ENCODE results near the gene IDH2. TPM values are rescaled to one million over a fixed set of nuclear protein-coding genes. Genes with fewer than 3 reads are reported as not detected.

The IDH2 gene
- total and polyA plus RNA-seq, 2 donors (not counting 3 experiments of a cell fraction or from before 2014, with no cell fraction given) = 123 to 127 TPM

DNA sequence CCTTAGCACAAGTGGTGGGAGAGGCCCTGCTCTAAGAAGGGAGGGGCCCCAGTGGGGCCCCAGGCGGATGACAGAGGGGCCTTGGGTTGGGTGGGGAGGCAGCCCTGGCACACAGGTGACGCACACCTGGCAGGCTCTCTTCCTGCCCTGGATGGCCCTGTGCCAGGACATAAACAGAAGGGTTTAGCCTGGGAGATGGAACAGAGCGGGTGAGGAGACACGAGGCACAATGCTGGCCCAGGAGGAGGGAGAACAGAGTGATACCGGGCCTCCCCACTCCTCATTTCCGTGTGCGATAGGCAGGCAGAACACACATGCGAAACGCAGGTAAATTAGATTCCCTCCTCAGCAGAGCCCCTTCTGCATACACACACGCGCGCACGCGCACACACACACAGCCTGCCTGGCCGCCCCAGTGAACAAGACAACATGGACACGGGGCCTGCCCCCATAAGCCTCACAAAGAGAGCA is 39.8 kb downstream of the IDH2 start:
- dilution Hi-C loops (cut with MboI; ENCODE audit: extremely low pct_ligation_motif_present, low sequenced_read_pairs) = no loop called here
- Histone ChIP-seq H3K9me1 (replicated peaks; ENCODE audit: control insufficient read depth, extremely low read depth, insufficient read depth, low read length) (no peaks in the 10 kb centered on the region), H2AFZ (ENCODE audit: low read depth, low read length) (no peak overlapping the region), H3K4me2 (ENCODE audit: insufficient read depth, low read length) (no peak overlapping the region), H3K79me2 (ENCODE audit: control insufficient read depth, insufficient read depth, low read length) (peaks cover 7% of the 10 kb centered on the region), H3K9me3 (replicated peaks; ENCODE audit: control insufficient read depth, insufficient read depth, low read length) (no peaks in the 10 kb centered on the region), H3K27me3 (ENCODE audit: control insufficient read depth in 2 of 2, insufficient read depth in 2 of 2, low read length in 2 of 2) (no peaks in the 10 kb centered on the region), H4K20me1 (replicated peaks; ENCODE audit: control insufficient read depth, extremely low read depth, insufficient read depth, low read length) (no peaks in the 10 kb centered on the region), H3K4me3 (replicated peaks in 1 of 3; ENCODE audit: insufficient read depth in 1 of 3, low read depth in 1 of 3, low read length in 3 of 3) (no peak overlapping the region), H3K4me1 (ENCODE audit: control insufficient read depth, extremely low read depth, insufficient read depth, low read length) (peaks cover 28% of the 10 kb centered on the region), H3K9ac (replicated peaks; ENCODE audit: extremely low read depth, insufficient read depth, low read length) (no peak overlapping the region), H3K27ac (ENCODE audit: insufficient read depth, low read depth, low read length) (no peak overlapping the region), H3K36me3 (ENCODE audit: control insufficient read depth in 2 of 2, extremely low read depth in 1 of 2, insufficient read depth in 2 of 2, low read length in 2 of 2) (no peaks in the 10 kb centered on the region)
- DNase-seq (ENCODE audit: low read depth, low spot score) = no peak
- POLR2A ChIA-PET = no interaction called here
- BruUV-seq (replicated peaks) = no TSS peak
- TF ChIP-seq, protein P1, sequence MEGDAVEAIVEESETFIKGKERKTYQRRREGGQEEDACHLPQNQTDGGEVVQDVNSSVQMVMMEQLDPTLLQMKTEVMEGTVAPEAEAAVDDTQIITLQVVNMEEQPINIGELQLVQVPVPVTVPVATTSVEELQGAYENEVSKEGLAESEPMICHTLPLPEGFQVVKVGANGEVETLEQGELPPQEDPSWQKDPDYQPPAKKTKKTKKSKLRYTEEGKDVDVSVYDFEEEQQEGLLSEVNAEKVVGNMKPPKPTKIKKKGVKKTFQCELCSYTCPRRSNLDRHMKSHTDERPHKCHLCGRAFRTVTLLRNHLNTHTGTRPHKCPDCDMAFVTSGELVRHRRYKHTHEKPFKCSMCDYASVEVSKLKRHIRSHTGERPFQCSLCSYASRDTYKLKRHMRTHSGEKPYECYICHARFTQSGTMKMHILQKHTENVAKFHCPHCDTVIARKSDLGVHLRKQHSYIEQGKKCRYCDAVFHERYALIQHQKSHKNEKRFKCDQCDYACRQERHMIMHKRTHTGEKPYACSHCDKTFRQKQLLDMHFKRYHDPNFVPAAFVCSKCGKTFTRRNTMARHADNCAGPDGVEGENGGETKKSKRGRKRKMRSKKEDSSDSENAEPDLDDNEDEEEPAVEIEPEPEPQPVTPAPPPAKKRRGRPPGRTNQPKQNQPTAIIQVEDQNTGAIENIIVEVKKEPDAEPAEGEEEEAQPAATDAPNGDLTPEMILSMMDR (IDR thresholded peaks at IDR 0.05; ENCODE audit: extremely low read depth in 1 of 2, insufficient read depth in 1 of 2, low read depth in 1 of 2, low read length in 2 of 2) = no peak
- no peak for TF ChIP-seq EZH2 (IDR thresholded peaks at IDR 0.05; ENCODE audit: borderline replicate concordance, low read depth, low read length, severe bottlenecking)
- no peak for TF ChIP-seq JUN (IDR thresholded peaks at IDR 0.05; ENCODE audit: borderline replicate concordance, insufficient read depth, insufficient read length, low read depth)
- TF ChIP-seq MYC (IDR thresholded peaks at IDR 0.05; ENCODE audit: low read depth, low read length) = no peak
- no peak for TF ChIP-seq FOS (IDR thresholded peaks at IDR 0.05; ENCODE audit: borderline replicate concordance, insufficient read depth, low read length)
- TF ChIP-seq POLR2A (IDR thresholded peaks at IDR 0.05; ENCODE audit: low read depth, low read length) = no peak
- TF ChIP-seq GATA2 (IDR thresholded peaks at IDR 0.05; ENCODE audit: insufficient read depth, insufficient read length, low read depth, low read length) = no peak
- TF ChIP-seq, protein P2, sequence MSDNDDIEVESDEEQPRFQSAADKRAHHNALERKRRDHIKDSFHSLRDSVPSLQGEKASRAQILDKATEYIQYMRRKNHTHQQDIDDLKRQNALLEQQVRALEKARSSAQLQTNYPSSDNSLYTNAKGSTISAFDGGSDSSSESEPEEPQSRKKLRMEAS (IDR thresholded peaks at IDR 0.05; ENCODE audit: insufficient read depth, insufficient read length) = no peak
- TF ChIP-seq POLR2AphosphoS5 (IDR thresholded peaks at IDR 0.05; ENCODE audit: insufficient read depth, low read depth, low read length) = no peak
- FAIRE-seq = no peak
- intact Hi-C loops (cut with micrococcal nuclease) = no loop called here
- CTCF ChIA-PET = no interaction called here

Measured in endothelial cell of umbilical vein (primary cell).